ENCODE data around the gene COPS2.

GRCh38 chr15:49135911-49136310, 19.5 kb downstream of the COPS2 start:
- no peak for TF ChIP-seq ZNF384 (IDR thresholded peaks at IDR 0.05; ENCODE audit: borderline replicate concordance, low read depth, low read length)
- no peak for TF ChIP-seq ZBTB4 (CRISPR knock-in tag; IDR thresholded peaks at IDR 0.05)
- no peak for TF ChIP-seq CTCF (IDR thresholded peaks at IDR 0.05 in 2 of 3, conservative IDR thresholded peaks at IDR 0.05 in 1 of 3; ENCODE audit: control insufficient read depth in 2 of 3, extremely low read depth in 1 of 3, insufficient read depth in 1 of 3, low read depth in 3 of 3, low read length in 3 of 3)
- no peak for TF ChIP-seq ATF3 (IDR thresholded peaks at IDR 0.05; ENCODE audit: borderline replicate concordance, extremely low read depth, low read depth, low read length)
- TF ChIP-seq EZH2 (IDR thresholded peaks at IDR 0.05; ENCODE audit: borderline replicate concordance, control insufficient read depth, low read depth, low read length), result no peak
- TF ChIP-seq JUND (IDR thresholded peaks at IDR 0.05; ENCODE audit: low read depth, low read length), result no peak
- no peak for TF ChIP-seq SIN3A (IDR thresholded peaks at IDR 0.05; ENCODE audit: low read depth, low read length)
- no peak for TF ChIP-seq POLR2A (IDR thresholded peaks at IDR 0.05; ENCODE audit: low read depth, low read length)
- TF ChIP-seq YBX1 (IDR thresholded peaks at IDR 0.05), result no peak
- TF ChIP-seq EGR1 (IDR thresholded peaks at IDR 0.05; ENCODE audit: borderline replicate concordance in 1 of 2, low read depth in 2 of 2, low read length in 2 of 2), result no peak
- no peak for TF ChIP-seq HCFC1 (IDR thresholded peaks at IDR 0.05; ENCODE audit: low read length)
- no peak for TF ChIP-seq BCL11A (IDR thresholded peaks at IDR 0.05; ENCODE audit: low read depth, low read length)
- TF ChIP-seq ELK1 (IDR thresholded peaks at IDR 0.05; ENCODE audit: low read depth, low read length), result no peak
- TF ChIP-seq ETV6 (conservative IDR thresholded peaks at IDR 0.05 in 1 of 2, IDR thresholded peaks at IDR 0.05 in 1 of 2; ENCODE audit: borderline replicate concordance in 1 of 2, low read depth in 1 of 2), result no peak
